Measurements from ENCODE around the gene ROBO2. TPM values are rescaled to one million over a fixed set of nuclear protein-coding genes. Genes with fewer than 3 reads are reported as not detected.
"Not testable (repeated sequence)": the region's sequence is repeated elsewhere in the genome, so short reads cannot be mapped to it uniquely, and the experiment has no call there.

The ROBO2 gene
- total RNA-seq, 1 donor from 2014 or later: 22.7 TPM

GRCh38 chr3:77404871-77405270 lies 365.0 kb downstream of the ROBO2 start:
- H3K27me3 Mint-ChIP-seq: no peaks in the 10 kb centered on the region
- H3K27ac Mint-ChIP-seq: no peak overlapping the region
- no peak overlapping the region for H3K4me3 Mint-ChIP-seq
- DNase-seq (ENCODE audit: extremely low spot score, unreplicated experiment): no peak
- TF ChIP-seq, protein P1, sequence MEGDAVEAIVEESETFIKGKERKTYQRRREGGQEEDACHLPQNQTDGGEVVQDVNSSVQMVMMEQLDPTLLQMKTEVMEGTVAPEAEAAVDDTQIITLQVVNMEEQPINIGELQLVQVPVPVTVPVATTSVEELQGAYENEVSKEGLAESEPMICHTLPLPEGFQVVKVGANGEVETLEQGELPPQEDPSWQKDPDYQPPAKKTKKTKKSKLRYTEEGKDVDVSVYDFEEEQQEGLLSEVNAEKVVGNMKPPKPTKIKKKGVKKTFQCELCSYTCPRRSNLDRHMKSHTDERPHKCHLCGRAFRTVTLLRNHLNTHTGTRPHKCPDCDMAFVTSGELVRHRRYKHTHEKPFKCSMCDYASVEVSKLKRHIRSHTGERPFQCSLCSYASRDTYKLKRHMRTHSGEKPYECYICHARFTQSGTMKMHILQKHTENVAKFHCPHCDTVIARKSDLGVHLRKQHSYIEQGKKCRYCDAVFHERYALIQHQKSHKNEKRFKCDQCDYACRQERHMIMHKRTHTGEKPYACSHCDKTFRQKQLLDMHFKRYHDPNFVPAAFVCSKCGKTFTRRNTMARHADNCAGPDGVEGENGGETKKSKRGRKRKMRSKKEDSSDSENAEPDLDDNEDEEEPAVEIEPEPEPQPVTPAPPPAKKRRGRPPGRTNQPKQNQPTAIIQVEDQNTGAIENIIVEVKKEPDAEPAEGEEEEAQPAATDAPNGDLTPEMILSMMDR (conservative IDR thresholded peaks at IDR 0.05): no peak
- no peaks in the 10 kb centered on the region for H3K9me3 Mint-ChIP-seq
- peaks cover 5% of the 10 kb centered on the region for H3K4me1 Mint-ChIP-seq (ENCODE audit: unreplicated experiment)
- no peaks in the 10 kb centered on the region for H3K36me3 Mint-ChIP-seq

GRCh38 chr3:77407441-77407840 lies 367.5 kb downstream of the ROBO2 start:
- Mint-ChIP-seq H3K27ac (no peak overlapping the region), H3K4me3 (no peak overlapping the region), H3K27me3 (no peaks in the 10 kb centered on the region), H3K36me3 (no peaks in the 10 kb centered on the region), H3K9me3 (no peaks in the 10 kb centered on the region), H3K4me1 (ENCODE audit: unreplicated experiment) (peaks cover 8% of the 10 kb centered on the region)
- DNase-seq (ENCODE audit: extremely low spot score, unreplicated experiment): no peak
- TF ChIP-seq, protein P1 (conservative IDR thresholded peaks at IDR 0.05): no peak

DNA sequence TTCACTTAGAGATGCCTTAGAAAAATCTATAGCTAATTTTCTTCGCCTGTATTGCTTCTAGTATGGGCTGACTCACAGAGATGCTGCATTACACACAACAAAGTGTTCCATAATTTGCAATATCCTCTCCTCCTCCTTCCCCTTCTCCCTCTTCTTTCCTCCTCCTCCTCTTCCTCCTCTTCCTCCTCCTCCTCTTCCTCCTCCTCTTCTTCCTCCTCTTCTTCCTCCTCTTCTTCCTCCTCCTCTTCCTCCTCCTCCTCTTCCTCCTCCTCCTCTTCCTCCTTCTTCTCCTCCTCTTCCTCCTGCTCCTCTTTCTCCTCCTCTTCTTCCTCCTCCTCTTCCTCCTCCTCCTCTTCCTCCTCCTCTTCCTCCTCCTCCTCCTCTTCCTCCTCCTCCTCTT lies 370.4 kb downstream of the ROBO2 start:
- not testable (repeated sequence) for H3K36me3 Mint-ChIP-seq; H3K27me3 Mint-ChIP-seq; H3K4me1 Mint-ChIP-seq (ENCODE audit: unreplicated experiment); H3K4me3 Mint-ChIP-seq; H3K9me3 Mint-ChIP-seq; H3K27ac Mint-ChIP-seq; DNase-seq (ENCODE audit: extremely low spot score, unreplicated experiment)

- no peaks in the 10 kb centered on the region for H3K36me3 Mint-ChIP-seq
- TF ChIP-seq, protein P1 (conservative IDR thresholded peaks at IDR 0.05): no peak
- no peak overlapping the region for H3K27ac Mint-ChIP-seq
- H3K4me3 Mint-ChIP-seq: no peak overlapping the region
- no peak for DNase-seq (ENCODE audit: extremely low spot score, unreplicated experiment)
- no peaks in the 10 kb centered on the region for H3K27me3 Mint-ChIP-seq
- no peaks in the 10 kb centered on the region for H3K9me3 Mint-ChIP-seq
- H3K4me1 Mint-ChIP-seq (ENCODE audit: unreplicated experiment): peaks cover 8% of the 10 kb centered on the region
These were observed 371.4 kb downstream of the ROBO2 start for GRCh38 chr3:77411334-77411733.

GRCh38 chr3:77412021-77412438 lies 372.1 kb downstream of the ROBO2 start:
- H3K4me3 Mint-ChIP-seq: no peak overlapping the region
- TF ChIP-seq, protein P1 (conservative IDR thresholded peaks at IDR 0.05): no peak
- H3K27me3 Mint-ChIP-seq: no peaks in the 10 kb centered on the region
- no peaks in the 10 kb centered on the region for H3K36me3 Mint-ChIP-seq
- peaks cover 8% of the 10 kb centered on the region for H3K4me1 Mint-ChIP-seq (ENCODE audit: unreplicated experiment)
- no peak for DNase-seq (ENCODE audit: extremely low spot score, unreplicated experiment)
- no peaks in the 10 kb centered on the region for H3K9me3 Mint-ChIP-seq
- no peak overlapping the region for H3K27ac Mint-ChIP-seq

- no peak overlapping the region for H3K27ac Mint-ChIP-seq
- no peak overlapping the region for H3K4me3 Mint-ChIP-seq
- DNase-seq (ENCODE audit: extremely low spot score, unreplicated experiment): no peak
- H3K27me3 Mint-ChIP-seq: no peaks in the 10 kb centered on the region
- TF ChIP-seq, protein P1 (conservative IDR thresholded peaks at IDR 0.05): no peak
- H3K9me3 Mint-ChIP-seq: no peaks in the 10 kb centered on the region
- H3K4me1 Mint-ChIP-seq (ENCODE audit: unreplicated experiment): peaks cover 8% of the 10 kb centered on the region
- H3K36me3 Mint-ChIP-seq: no peaks in the 10 kb centered on the region
These were observed 372.7 kb downstream of the ROBO2 start for GRCh38 chr3:77412584-77412983.

Data from type B pancreatic cell (in vitro differentiated cells).